ENCODE measurements around the gene KLHL2.

DNA sequence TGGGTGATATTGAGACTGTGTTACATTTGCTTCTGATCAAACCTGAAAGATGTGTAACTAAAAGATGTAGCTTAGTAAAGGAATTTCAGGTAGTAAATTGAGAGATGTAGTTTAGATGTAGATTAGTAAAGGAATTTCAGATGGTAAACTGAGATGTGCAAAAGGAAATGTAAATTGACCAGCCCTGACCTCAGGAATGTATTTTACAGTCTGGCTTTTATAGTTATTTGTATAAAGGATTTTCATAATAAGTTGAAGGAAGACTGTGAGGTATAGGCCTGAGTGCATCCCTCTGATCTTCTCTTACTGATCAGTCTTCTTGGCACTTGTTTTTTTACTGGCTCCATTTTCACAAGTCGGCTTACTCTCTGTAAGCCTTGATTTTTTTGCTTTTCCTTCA lies 3.2 kb downstream of the KLHL2 start:
- TF ChIP-seq, protein P1, sequence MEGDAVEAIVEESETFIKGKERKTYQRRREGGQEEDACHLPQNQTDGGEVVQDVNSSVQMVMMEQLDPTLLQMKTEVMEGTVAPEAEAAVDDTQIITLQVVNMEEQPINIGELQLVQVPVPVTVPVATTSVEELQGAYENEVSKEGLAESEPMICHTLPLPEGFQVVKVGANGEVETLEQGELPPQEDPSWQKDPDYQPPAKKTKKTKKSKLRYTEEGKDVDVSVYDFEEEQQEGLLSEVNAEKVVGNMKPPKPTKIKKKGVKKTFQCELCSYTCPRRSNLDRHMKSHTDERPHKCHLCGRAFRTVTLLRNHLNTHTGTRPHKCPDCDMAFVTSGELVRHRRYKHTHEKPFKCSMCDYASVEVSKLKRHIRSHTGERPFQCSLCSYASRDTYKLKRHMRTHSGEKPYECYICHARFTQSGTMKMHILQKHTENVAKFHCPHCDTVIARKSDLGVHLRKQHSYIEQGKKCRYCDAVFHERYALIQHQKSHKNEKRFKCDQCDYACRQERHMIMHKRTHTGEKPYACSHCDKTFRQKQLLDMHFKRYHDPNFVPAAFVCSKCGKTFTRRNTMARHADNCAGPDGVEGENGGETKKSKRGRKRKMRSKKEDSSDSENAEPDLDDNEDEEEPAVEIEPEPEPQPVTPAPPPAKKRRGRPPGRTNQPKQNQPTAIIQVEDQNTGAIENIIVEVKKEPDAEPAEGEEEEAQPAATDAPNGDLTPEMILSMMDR (conservative IDR thresholded peaks at IDR 0.05; ENCODE audit: low read length) = no peak
- TF ChIP-seq EZH2phosphoT487 (IDR thresholded peaks at IDR 0.05; ENCODE audit: borderline replicate concordance, low read depth, low read length) = no peak

Measured in OCI-LY7 (cell line).